ENCODE results near the gene NME7. TPM values are rescaled to one million over a fixed set of nuclear protein-coding genes. Genes with fewer than 3 reads are reported as not detected.
A peak's percentile ranks its signal among the peaks of the same experiment; 100 is the strongest.

NME7 gene
- total RNA-seq, 1 experiment from 2014 or later: 13.8 TPM

DNA sequence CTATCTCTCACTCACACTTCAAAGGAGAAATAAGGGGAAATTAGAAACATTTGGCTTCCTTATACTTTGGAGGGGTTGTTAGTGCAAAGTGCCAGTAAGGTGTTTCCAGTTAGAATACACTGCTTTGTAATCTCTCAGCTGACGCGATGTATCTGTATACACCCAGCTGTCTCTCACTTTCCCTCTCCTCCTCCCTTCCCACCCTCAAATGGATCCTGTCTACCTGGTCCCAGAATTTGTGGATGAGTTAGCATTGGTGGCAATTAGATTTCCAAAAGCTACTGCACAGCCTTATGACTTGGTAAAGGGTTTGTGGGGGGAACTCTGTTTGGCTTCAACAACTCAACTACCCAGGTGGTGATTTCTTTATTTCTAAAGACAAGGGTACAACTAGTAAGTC is 250.6 kb downstream of the NME7 start (continued):
- TF ChIP-seq MYBL2 (CRISPR knock-in tag; IDR thresholded peaks at IDR 0.05) (no peak), ERG (CRISPR knock-in tag; IDR thresholded peaks at IDR 0.05) (no peak), RELA (CRISPR knock-in tag; IDR thresholded peaks at IDR 0.05; ENCODE audit: borderline replicate concordance) (no peak), SMAD3 (CRISPR knock-in tag; IDR thresholded peaks at IDR 0.05; ENCODE audit: borderline replicate concordance) (no peak), ATF2 (CRISPR knock-in tag; IDR thresholded peaks at IDR 0.05; ENCODE audit: borderline replicate concordance, low read depth) (no peak), ATF1 (CRISPR knock-in tag; IDR thresholded peaks at IDR 0.05) (no peak), ZNF512 (CRISPR knock-in tag; IDR thresholded peaks at IDR 0.05; ENCODE audit: borderline replicate concordance) (no peak), EMX1 (CRISPR knock-in tag; IDR thresholded peaks at IDR 0.05) (no peak), ETV6 (CRISPR knock-in tag; IDR thresholded peaks at IDR 0.05) (no peak)
- TF ChIP-seq, protein P1, sequence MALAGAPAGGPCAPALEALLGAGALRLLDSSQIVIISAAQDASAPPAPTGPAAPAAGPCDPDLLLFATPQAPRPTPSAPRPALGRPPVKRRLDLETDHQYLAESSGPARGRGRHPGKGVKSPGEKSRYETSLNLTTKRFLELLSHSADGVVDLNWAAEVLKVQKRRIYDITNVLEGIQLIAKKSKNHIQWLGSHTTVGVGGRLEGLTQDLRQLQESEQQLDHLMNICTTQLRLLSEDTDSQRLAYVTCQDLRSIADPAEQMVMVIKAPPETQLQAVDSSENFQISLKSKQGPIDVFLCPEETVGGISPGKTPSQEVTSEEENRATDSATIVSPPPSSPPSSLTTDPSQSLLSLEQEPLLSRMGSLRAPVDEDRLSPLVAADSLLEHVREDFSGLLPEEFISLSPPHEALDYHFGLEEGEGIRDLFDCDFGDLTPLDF (CRISPR knock-in tag; IDR thresholded peaks at IDR 0.05): no peak

DNA sequence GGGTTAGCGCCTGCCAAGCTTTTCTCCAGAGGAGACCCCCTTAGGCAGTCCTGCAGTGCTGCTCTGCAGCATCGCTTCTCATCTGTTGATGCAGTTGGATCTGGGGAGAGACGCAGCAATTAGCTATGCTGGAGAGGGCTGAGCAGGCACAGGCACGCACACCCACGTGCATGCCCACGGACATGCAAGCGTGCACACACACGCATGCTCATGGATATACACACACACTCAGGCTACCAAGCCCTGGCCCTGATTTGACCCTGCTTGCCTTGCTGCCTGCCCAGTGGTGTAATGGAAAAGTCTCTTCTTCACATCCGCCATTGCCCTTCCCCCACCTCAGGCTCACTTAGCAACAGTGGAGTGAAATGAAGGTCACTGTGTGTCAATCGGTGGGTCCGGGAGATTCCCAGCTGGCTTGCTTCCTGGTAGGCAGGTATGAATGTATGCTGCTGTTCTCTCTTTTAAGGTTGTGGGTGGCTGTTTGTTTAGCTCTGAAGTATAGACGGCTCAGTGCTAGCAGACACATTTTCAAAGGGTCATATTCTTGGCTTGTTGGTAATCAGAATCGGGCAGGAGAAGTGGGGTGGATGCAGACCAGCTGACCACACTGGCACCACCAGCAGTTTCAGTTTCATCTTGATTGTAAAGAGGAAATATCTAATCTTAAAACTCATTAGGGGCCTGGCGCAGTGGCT is 251.6 kb downstream of the NME7 start:
- Mint-ChIP-seq H3K4me1 (peaks cover 28% of the 10 kb centered on the region), H3K36me3 (peaks cover 39% of the 10 kb centered on the region), H3K27me3 (ENCODE audit: low read depth) (no peaks in the 10 kb centered on the region), H3K27ac (peak overlapping the region; percentile 44; the same call in 1 of the 2 replicates), H3K9me3 (no peaks in the 10 kb centered on the region), H3K4me3 (no peak overlapping the region)
- POLR2A ChIA-PET: no interaction called here
- ATAC-seq: no peak
- CTCF ChIA-PET: no interaction called here
- peak; percentile 43 for TF ChIP-seq GABPB1 (CRISPR knock-in tag; IDR thresholded peaks at IDR 0.05)
- TF ChIP-seq TEAD4 (CRISPR knock-in tag; IDR thresholded peaks at IDR 0.05): no peak
- no peak for DNase-seq (ENCODE audit: low spot score)

DNA sequence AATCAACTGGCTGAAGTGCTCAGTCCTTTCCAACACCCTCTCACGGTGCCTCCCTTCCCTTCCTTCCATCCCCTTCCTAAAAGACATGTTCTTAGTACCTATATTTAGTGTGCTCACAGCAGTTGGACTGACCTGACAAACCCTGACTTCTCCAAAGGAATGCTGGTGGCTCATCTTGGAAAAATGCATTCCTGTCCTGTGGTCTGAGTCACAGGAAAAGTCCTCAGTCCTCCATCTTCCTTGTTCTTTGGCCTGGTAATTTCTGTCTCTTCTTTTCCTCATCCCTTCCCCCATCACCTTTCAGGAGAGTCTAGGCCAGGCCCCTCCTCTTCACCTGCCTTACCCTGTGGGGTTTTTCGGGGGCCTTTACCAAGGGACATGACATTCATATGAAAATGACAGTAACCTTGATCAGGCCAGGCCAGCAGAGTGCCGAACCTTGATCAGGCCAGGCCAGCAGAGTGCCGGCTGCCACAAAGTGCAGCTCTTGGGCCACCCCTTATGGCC is 253.9 kb downstream of the NME7 start:
- peaks cover 39% of the 10 kb centered on the region for H3K36me3 Mint-ChIP-seq
- no peaks in the 10 kb centered on the region for H3K9me3 Mint-ChIP-seq
- CTCF ChIA-PET: interaction anchor here (0.6 kb wide), 1 partner anchor 510 kb away, joined by 3 read pairs; no protein-coding TSS in a partner anchor
- ATAC-seq: peak; percentile 86
- peak overlapping the region; percentile 63 for H3K4me3 Mint-ChIP-seq
- POLR2A ChIA-PET: no interaction called here
- H3K4me1 Mint-ChIP-seq: peaks cover 49% of the 10 kb centered on the region
- DNase-seq (ENCODE audit: low spot score): peak; percentile 40
- peak overlapping the region; percentile 98 for H3K27ac Mint-ChIP-seq
- no peaks in the 10 kb centered on the region for H3K27me3 Mint-ChIP-seq (ENCODE audit: low read depth)
- TF ChIP-seq CTCF (IDR thresholded peaks at IDR 0.05) (no peak), OVOL2 (CRISPR knock-in tag; IDR thresholded peaks at IDR 0.05; ENCODE audit: borderline replicate concordance) (no peak), NFYB (CRISPR knock-in tag; conservative IDR thresholded peaks at IDR 0.05; ENCODE audit: low read depth) (no peak), ZNF317 (CRISPR knock-in tag; IDR thresholded peaks at IDR 0.05; ENCODE audit: borderline replicate concordance, low read depth) (no peak), MYBL2 (CRISPR knock-in tag; IDR thresholded peaks at IDR 0.05) (no peak), E2F4 (CRISPR knock-in tag; IDR thresholded peaks at IDR 0.05; ENCODE audit: borderline replicate concordance, low read depth) (no peak), TEAD1 (CRISPR knock-in tag; IDR thresholded peaks at IDR 0.05) (no peak), ZNF396 (CRISPR knock-in tag; IDR thresholded peaks at IDR 0.05; ENCODE audit: borderline replicate concordance) (no peak), TP53 (CRISPR knock-in tag; IDR thresholded peaks at IDR 0.05) (no peak)
- TF ChIP-seq, protein P2, sequence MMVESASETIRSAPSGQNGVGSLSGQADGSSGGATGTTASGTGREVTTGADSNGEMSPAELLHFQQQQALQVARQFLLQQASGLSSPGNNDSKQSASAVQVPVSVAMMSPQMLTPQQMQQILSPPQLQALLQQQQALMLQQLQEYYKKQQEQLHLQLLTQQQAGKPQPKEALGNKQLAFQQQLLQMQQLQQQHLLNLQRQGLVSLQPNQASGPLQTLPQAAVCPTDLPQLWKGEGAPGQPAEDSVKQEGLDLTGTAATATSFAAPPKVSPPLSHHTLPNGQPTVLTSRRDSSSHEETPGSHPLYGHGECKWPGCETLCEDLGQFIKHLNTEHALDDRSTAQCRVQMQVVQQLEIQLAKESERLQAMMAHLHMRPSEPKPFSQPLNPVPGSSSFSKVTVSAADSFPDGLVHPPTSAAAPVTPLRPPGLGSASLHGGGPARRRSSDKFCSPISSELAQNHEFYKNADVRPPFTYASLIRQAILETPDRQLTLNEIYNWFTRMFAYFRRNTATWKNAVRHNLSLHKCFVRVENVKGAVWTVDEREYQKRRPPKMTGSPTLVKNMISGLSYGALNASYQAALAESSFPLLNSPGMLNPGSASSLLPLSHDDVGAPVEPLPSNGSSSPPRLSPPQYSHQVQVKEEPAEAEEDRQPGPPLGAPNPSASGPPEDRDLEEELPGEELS (CRISPR knock-in tag; IDR thresholded peaks at IDR 0.05): no peak

Measured in WTC11 (cell line).